Sigmoid colon (tissue), 3 donors: ENCODE measurements around the gene KANK4.

Source experiments
- CTCF ChIP-seq, 4 experiments: fragments of 450-650 bp in 3 of 4; fragments of 200-600 bp in 1 of 4; IDR thresholded peaks; one replicate each; pipeline ENCODE4 v1.5.1; 2016 to 2019; ENCODE audit warnings: antibody characterized with exemption in 4 of 4, mild to moderate bottlenecking in 3 of 4, moderate library complexity in 2 of 4
- POLR2A ChIP-seq, 2 donors: fragments of 450-650 bp; IDR thresholded peaks; one replicate each; pipeline ENCODE4 v1.6.1; 2016; ENCODE audit warnings: antibody characterized with exemption in 2 of 2, mild to moderate bottlenecking in 2 of 2, moderate library complexity in 2 of 2

DNA sequence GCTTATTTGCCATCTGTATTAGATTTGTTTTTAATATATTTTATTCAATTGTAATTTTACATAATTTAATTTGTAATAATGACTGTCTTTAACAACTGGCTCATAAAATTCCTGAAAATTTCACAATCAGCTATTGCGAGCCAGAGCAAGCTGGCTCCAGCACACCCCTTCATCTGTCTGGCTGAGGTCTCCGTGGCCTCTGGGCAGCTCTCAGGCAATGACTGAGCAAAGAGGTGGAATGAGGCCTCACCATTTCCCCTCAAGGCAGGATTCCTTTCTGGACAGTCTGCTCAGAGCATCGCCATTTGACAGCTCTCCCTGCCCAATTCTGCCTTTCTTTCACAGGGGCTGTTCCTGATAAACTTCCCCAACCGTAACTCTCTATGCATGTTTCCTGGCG is 5.8 kb upstream of the KANK4 start:
- no peak for TF ChIP-seq CTCF (IDR thresholded peaks at IDR 0.05)
- no peak for TF ChIP-seq POLR2A (IDR thresholded peaks at IDR 0.05)
